Measurements from ENCODE around the gene EPN1. TPM values are rescaled to one million over a fixed set of nuclear protein-coding genes. Genes with fewer than 3 reads are reported as not detected.

The EPN1 gene
- 10 to 100 TPM; 22.2 to 47.2 (median 27.5) TPM for total RNA-seq

GRCh38 chr19:55674841-55675660, at the start of gene EPN1:
Gene EPN1 (plus strand): TSS chr19:55675226. CDS start chr19:55678628, 3,402 bp downstream.
- Histone ChIP-seq H3K27ac (peak within 1 kb of the TSS; percentile 91 to 96), H3K36me3 (peaks cover 6% of the 10 kb centered on the region), H3K9me3 (no peaks in the 10 kb centered on the region), H3K27me3 (no peaks in the 10 kb centered on the region), H3K4me3 (peak within 1 kb of the TSS; percentile 77 to 100 (median 98)), H3K4me1 (peaks cover 0 to 26% of the 10 kb centered on the region in 2 donors)
- intact Hi-C loops (cut with DNase I; ENCODE audit: low total_unique reads), result no loop called here
- DNase-seq (ENCODE audit: low spot score in 2 of 2), result peak; percentile 91 to 96
- TF ChIP-seq POLR2A (IDR thresholded peaks at IDR 0.05) (no peak), CTCF (IDR thresholded peaks at IDR 0.05) (no peak), POLR2AphosphoS5 (IDR thresholded peaks at IDR 0.05) (peak; percentile 61 to 87 (median 63))

- Histone ChIP-seq H3K4me3 (no peak overlapping the region), H3K27ac (no peak overlapping the region), H3K9me3 (no peaks in the 10 kb centered on the region), H3K36me3 (no peaks in the 10 kb centered on the region), H3K4me1 (no peaks in the 10 kb centered on the region), H3K27me3 (no peaks in the 10 kb centered on the region)
- no peak for TF ChIP-seq POLR2A (IDR thresholded peaks at IDR 0.05)
- TF ChIP-seq CTCF (IDR thresholded peaks at IDR 0.05), result no peak
- TF ChIP-seq POLR2AphosphoS5 (IDR thresholded peaks at IDR 0.05), result no peak
- DNase-seq (ENCODE audit: low spot score in 2 of 2), result no peak
- intact Hi-C loops (cut with DNase I; ENCODE audit: low total_unique reads), result no loop called here
Measured at GRCh38 chr19:55626350-55626749, 48.7 kb upstream of the EPN1 start.

- H3K36me3 ChIP-seq, result no peaks in the 10 kb centered on the region
- peak overlapping the region; percentile 62 to 68 for H3K27ac ChIP-seq
- no peaks in the 10 kb centered on the region for H3K9me3 ChIP-seq
- no peaks in the 10 kb centered on the region for H3K4me1 ChIP-seq
- TF ChIP-seq POLR2A (IDR thresholded peaks at IDR 0.05) (no peak), CTCF (IDR thresholded peaks at IDR 0.05) (peak; percentile 84 to 93 (median 85))
- no peak overlapping the region for H3K4me3 ChIP-seq
- peak; percentile 80 to 94 for DNase-seq (ENCODE audit: low spot score in 2 of 2)
- no peaks in the 10 kb centered on the region for H3K27me3 ChIP-seq
- intact Hi-C loops (cut with DNase I; ENCODE audit: low total_unique reads), result no loop called here
Measured at GRCh38 chr19:55632463-55632834, 42.6 kb upstream of the EPN1 start.

GRCh38 chr19:55633861-55634260, 41.2 kb upstream of the EPN1 start:
- TF ChIP-seq POLR2AphosphoS5 (IDR thresholded peaks at IDR 0.05) (no peak), CTCF (IDR thresholded peaks at IDR 0.05) (no peak), POLR2A (IDR thresholded peaks at IDR 0.05) (no peak)
- DNase-seq (ENCODE audit: low spot score in 2 of 2), result no peak
- no peaks in the 10 kb centered on the region for H3K9me3 ChIP-seq
- no peaks in the 10 kb centered on the region for H3K27me3 ChIP-seq
- no peaks in the 10 kb centered on the region for H3K36me3 ChIP-seq
- H3K4me1 ChIP-seq, result no peaks in the 10 kb centered on the region
- intact Hi-C loops (cut with DNase I; ENCODE audit: low total_unique reads), result no loop called here
- peak overlapping the region; percentile 75 to 100 for H3K27ac ChIP-seq
- H3K4me3 ChIP-seq, result no peak overlapping the region

- TF ChIP-seq POLR2AphosphoS5 (IDR thresholded peaks at IDR 0.05) (no peak), POLR2A (IDR thresholded peaks at IDR 0.05) (no peak), CTCF (IDR thresholded peaks at IDR 0.05) (no peak)
- Histone ChIP-seq H3K27me3 (no peaks in the 10 kb centered on the region), H3K4me1 (peaks cover 0 to 3% of the 10 kb centered on the region in 2 donors), H3K9me3 (no peaks in the 10 kb centered on the region), H3K36me3 (no peaks in the 10 kb centered on the region), H3K4me3 (peak overlapping the region; percentile 92 to 100 (median 98)), H3K27ac (peak overlapping the region; percentile 99 to 100)
- DNase-seq (ENCODE audit: low spot score in 2 of 2), result no peak
- intact Hi-C loops (cut with DNase I; ENCODE audit: low total_unique reads), result no loop called here
Measured at GRCh38 chr19:55635334-55635717, 39.7 kb upstream of the EPN1 start.
